ENCODE measurements around the gene KRTAP10-10. TPM values are rescaled to one million over a fixed set of nuclear protein-coding genes. Genes with fewer than 3 reads are reported as not detected.
A peak's percentile ranks its signal among the peaks of the same experiment; 100 is the strongest.

The KRTAP10-10 gene
- total and polyA plus RNA-seq, 2 of the 8 experiments (the other 6 are each of a cell fraction or from before 2014, with no cell fraction given): not detected

DNA sequence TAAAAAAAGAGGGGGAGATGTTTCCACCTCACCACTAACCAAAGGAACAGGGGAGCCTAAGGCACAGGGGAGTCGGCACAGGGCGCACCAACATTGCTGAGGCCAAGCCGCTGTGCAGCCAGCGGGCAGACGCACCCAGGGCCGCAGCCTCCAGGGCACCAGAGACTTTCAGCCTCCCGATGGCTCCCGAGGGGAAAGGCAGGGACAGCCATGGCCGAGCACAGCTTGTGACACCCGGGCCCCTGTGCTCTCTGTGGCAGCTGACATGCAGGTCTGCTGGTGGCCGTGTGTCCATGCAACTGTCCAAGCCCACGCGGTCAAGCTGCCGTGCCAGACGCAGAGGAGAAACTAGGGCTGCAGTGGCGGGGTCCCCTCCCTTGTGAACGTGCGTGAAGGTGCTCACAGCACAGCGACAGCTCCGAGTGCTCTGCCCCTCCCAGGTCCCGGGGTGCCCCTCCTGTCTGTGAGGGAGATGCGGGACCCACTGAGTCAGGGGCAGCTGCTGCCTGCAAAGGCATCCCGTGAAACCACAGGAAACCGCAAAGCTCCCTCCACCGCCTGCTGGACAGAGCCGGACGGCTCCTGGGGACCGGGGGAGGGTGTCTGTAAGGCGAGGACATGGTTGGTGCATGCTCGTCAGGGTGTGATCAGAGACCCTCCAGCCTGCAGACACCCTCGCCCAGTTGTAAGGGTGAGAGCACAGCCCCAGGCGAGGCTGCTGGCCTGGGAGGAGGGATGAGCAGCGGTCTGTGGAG, 11.6 kb downstream of the KRTAP10-10 start:
- Histone ChIP-seq H3K23me2 (ENCODE audit: low read depth, low read length) (no peaks in the 10 kb centered on the region), H3K27ac (ENCODE audit: low read depth, low read length) (no peak overlapping the region), H3K18ac (ENCODE audit: extremely low read depth, low read length) (peak overlapping the region; percentile 32; the same call in 1 of the 2 replicates), H2BK5ac (ENCODE audit: low read depth, low read length) (no peak overlapping the region), H2BK120ac (replicated peaks; ENCODE audit: low read depth, low read length) (no peak overlapping the region), H3K23ac (ENCODE audit: insufficient read length) (no peak overlapping the region), H3K36me3 (ENCODE audit: control insufficient read depth in 2 of 4, insufficient read depth in 4 of 4, low read length in 3 of 4) (no peaks in the 10 kb centered on the region), H3K14ac (ENCODE audit: insufficient read length) (no peak overlapping the region), H2BK15ac (ENCODE audit: low read length) (0 out of 2 replicates have a peak overlapping the region, but pooled peaks have one; percentile 16), H3K9ac (replicated peaks in 1 of 4; ENCODE audit: extremely low read depth in 1 of 4, low read depth in 3 of 4, low read length in 3 of 4) (no peak overlapping the region), H2AFZ (ENCODE audit: low read length) (no peak overlapping the region), H3K4me2 (ENCODE audit: insufficient read depth in 1 of 2, low read depth in 2 of 2, low read length in 2 of 2) (no peak overlapping the region), H3K79me1 (ENCODE audit: low read depth, low read length) (no peaks in the 10 kb centered on the region; the same call in 1 of the 2 replicates), H2BK12ac (ENCODE audit: low read depth, low read length) (peak overlapping the region; percentile 80; the same call in 1 of the 2 replicates), H3K27me3 (replicated peaks in 1 of 4; ENCODE audit: control insufficient read depth in 3 of 4, extremely low read depth in 1 of 4, insufficient read depth in 3 of 4, low read length in 3 of 4) (peaks cover 0 to 2% (median 0%) of the 10 kb centered on the region in 4 experiments; a peak in 1 of 7 replicates), H3K56ac (replicated peaks; ENCODE audit: insufficient read length, low read depth, low read length) (no peak overlapping the region), H3K4me3 (ENCODE audit: extremely low read depth in 1 of 4, insufficient read depth in 2 of 4, low read depth in 3 of 4, low read length in 4 of 4) (no peak overlapping the region), H3K9me3 (ENCODE audit: insufficient read depth in 2 of 2, low read depth in 1 of 2, low read length in 1 of 2) (peaks cover 0 to 3% of the 10 kb centered on the region in 2 experiments; a peak in 3 of 4 replicates), H4K20me1 (replicated peaks in 1 of 2; ENCODE audit: control insufficient read depth in 1 of 2, insufficient read depth in 2 of 2, low read length in 2 of 2) (no peaks in the 10 kb centered on the region), H2AK5ac (ENCODE audit: low read depth, low read length) (no peak overlapping the region), H2BK20ac (ENCODE audit: low read length) (no peak overlapping the region), H4K8ac (ENCODE audit: extremely low read depth, insufficient read depth, low read length) (peak overlapping the region; percentile 18; the same call in 1 of the 2 replicates), H4K91ac (replicated peaks; ENCODE audit: insufficient read length, low read length) (no peak overlapping the region), H4K5ac (ENCODE audit: insufficient read length, low read depth, low read length) (no peak overlapping the region), H3K4ac (replicated peaks; ENCODE audit: insufficient read length, low read depth, low read length) (no peak overlapping the region), H3K79me2 (ENCODE audit: control insufficient read depth in 1 of 2, insufficient read depth in 2 of 2, low read length in 2 of 2) (no peaks in the 10 kb centered on the region), H3K4me1 (replicated peaks in 1 of 4; ENCODE audit: control insufficient read depth in 3 of 4, insufficient read depth in 4 of 4, low read length in 3 of 4) (peaks cover 0 to 14% (median 4%) of the 10 kb centered on the region in 4 experiments; a peak in 3 of 7 replicates)
- FAIRE-seq: no peak
- ChIA-PET POLR2A (ENCODE audit: partially characterized antibody) (no interaction called here), CTCF (ENCODE audit: partially characterized antibody) (interaction anchor here (0.8 to 2.1 kb wide), 4 partner anchors 17 to 151 kb away, joined by 3 to 8 read pairs (median 4); no protein-coding TSS in a partner anchor)
- TF ChIP-seq SP2 (IDR thresholded peaks at IDR 0.05; ENCODE audit: low read length) (no peak), SIN3A (conservative IDR thresholded peaks at IDR 0.05 in 1 of 2, IDR thresholded peaks at IDR 0.05 in 1 of 2; ENCODE audit: low read depth in 1 of 2, low read length in 2 of 2) (no peak), SUZ12 (IDR thresholded peaks at IDR 0.05; ENCODE audit: low read length) (no peak)
- TF ChIP-seq, protein P1, sequence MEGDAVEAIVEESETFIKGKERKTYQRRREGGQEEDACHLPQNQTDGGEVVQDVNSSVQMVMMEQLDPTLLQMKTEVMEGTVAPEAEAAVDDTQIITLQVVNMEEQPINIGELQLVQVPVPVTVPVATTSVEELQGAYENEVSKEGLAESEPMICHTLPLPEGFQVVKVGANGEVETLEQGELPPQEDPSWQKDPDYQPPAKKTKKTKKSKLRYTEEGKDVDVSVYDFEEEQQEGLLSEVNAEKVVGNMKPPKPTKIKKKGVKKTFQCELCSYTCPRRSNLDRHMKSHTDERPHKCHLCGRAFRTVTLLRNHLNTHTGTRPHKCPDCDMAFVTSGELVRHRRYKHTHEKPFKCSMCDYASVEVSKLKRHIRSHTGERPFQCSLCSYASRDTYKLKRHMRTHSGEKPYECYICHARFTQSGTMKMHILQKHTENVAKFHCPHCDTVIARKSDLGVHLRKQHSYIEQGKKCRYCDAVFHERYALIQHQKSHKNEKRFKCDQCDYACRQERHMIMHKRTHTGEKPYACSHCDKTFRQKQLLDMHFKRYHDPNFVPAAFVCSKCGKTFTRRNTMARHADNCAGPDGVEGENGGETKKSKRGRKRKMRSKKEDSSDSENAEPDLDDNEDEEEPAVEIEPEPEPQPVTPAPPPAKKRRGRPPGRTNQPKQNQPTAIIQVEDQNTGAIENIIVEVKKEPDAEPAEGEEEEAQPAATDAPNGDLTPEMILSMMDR (IDR thresholded peaks at IDR 0.05; ENCODE audit: control extremely low read depth in 1 of 3, insufficient read depth in 1 of 3, low read depth in 1 of 3, low read length in 3 of 3): no peak
- no peak for DNase-seq (ENCODE audit: low read depth in 1 of 2, low spot score in 2 of 2)
- 93% methylated on average over 33 of the region's 33 CpGs; no CpG with 5 or more reads in 1 of the 2 experiments for WGBS, 2 experiments (ENCODE audit: extremely low coverage in 1 of 2, insufficient coverage in 1 of 2, insufficient read length in 1 of 2, insufficient replicate concordance in 2 of 2, low coverage in 1 of 2, low lambda C conversion rate in 2 of 2, missing lambda C conversion rate in 1 of 2)

Data from H1 (cell line).